ENCODE results near the gene KLC1. TPM values are rescaled to one million over a fixed set of nuclear protein-coding genes. Genes with fewer than 3 reads are reported as not detected.
"Not testable (repeated sequence)": the region's sequence is repeated elsewhere in the genome, so short reads cannot be mapped to it uniquely, and the experiment has no call there.

Gene KLC1
- total RNA-seq, 3 donors from 2014 or later = 99.3 to 188 (median 104) TPM

GRCh38 chr14:103650213-103650612 is 21.2 kb downstream of the KLC1 start:
- Histone ChIP-seq H3K9me3 (no peaks in the 10 kb centered on the region), H3K4me3 (no peak overlapping the region), H3K4me1 (ENCODE audit: low read depth) (peaks cover 5% of the 10 kb centered on the region), H3K36me3 (ENCODE audit: low read depth) (no peaks in the 10 kb centered on the region)
- intact Hi-C loops (cut with DNase I, micrococcal nuclease) = no loop called here
- ATAC-seq (no peak), DNase-seq (no peak)
- TF ChIP-seq, protein P1, sequence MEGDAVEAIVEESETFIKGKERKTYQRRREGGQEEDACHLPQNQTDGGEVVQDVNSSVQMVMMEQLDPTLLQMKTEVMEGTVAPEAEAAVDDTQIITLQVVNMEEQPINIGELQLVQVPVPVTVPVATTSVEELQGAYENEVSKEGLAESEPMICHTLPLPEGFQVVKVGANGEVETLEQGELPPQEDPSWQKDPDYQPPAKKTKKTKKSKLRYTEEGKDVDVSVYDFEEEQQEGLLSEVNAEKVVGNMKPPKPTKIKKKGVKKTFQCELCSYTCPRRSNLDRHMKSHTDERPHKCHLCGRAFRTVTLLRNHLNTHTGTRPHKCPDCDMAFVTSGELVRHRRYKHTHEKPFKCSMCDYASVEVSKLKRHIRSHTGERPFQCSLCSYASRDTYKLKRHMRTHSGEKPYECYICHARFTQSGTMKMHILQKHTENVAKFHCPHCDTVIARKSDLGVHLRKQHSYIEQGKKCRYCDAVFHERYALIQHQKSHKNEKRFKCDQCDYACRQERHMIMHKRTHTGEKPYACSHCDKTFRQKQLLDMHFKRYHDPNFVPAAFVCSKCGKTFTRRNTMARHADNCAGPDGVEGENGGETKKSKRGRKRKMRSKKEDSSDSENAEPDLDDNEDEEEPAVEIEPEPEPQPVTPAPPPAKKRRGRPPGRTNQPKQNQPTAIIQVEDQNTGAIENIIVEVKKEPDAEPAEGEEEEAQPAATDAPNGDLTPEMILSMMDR (IDR thresholded peaks at IDR 0.05) = no peak

- Histone ChIP-seq H3K9me3 (no peaks in the 10 kb centered on the region), H3K4me3 (no peak overlapping the region), H3K36me3 (ENCODE audit: low read depth) (no peaks in the 10 kb centered on the region), H3K4me1 (ENCODE audit: low read depth) (peaks cover 5% of the 10 kb centered on the region)
- TF ChIP-seq, protein P1 (IDR thresholded peaks at IDR 0.05) = no peak
- ATAC-seq (no peak), DNase-seq (no peak)
- intact Hi-C loops (cut with DNase I, micrococcal nuclease) = no loop called here
Measured at GRCh38 chr14:103651585-103651984, 22.6 kb downstream of the KLC1 start.

DNA sequence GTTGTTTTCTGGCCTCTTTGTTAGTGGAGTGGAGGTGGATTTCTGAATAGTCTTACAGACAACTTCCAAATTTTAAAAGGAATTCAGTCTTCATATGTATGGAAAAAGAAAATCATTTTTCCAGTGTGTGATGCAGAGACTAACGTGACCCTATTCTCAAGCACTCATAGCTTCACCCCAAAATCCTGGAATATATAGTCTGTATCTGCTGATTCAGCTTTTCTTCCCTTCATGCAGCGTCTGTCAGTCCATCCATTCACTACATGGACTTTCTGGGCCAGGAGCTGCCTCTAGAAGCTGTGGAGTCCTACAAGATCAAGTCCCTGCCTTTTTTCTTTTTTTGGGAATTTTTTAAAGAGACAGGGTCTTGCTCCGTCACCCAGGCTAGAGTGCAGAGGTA is 23.8 kb downstream of the KLC1 start:
- Histone ChIP-seq H3K4me1 (ENCODE audit: low read depth) (peaks cover 5% of the 10 kb centered on the region), H3K36me3 (ENCODE audit: low read depth) (no peaks in the 10 kb centered on the region), H3K4me3 (no peak overlapping the region), H3K9me3 (no peaks in the 10 kb centered on the region)
- DNase-seq (no peak), ATAC-seq (no peak)
- TF ChIP-seq, protein P1 (IDR thresholded peaks at IDR 0.05) = no peak
- intact Hi-C loops (cut with DNase I, micrococcal nuclease) = no loop called here

GRCh38 chr14:103653336-103653735 is 24.3 kb downstream of the KLC1 start:
- H3K36me3 ChIP-seq (ENCODE audit: low read depth); intact Hi-C loops (cut with DNase I, micrococcal nuclease); H3K4me1 ChIP-seq (ENCODE audit: low read depth); H3K4me3 ChIP-seq; H3K9me3 ChIP-seq; ATAC-seq; DNase-seq: not testable (repeated sequence)

GRCh38 chr14:103653805-103654204 is 24.8 kb downstream of the KLC1 start:
- no peak overlapping the region for H3K4me3 ChIP-seq
- no peak for ATAC-seq
- DNase-seq = no peak
- H3K36me3 ChIP-seq (ENCODE audit: low read depth) = no peaks in the 10 kb centered on the region
- intact Hi-C loops (cut with DNase I, micrococcal nuclease) = no loop called here
- TF ChIP-seq, protein P1 (IDR thresholded peaks at IDR 0.05) = no peak
- no peaks in the 10 kb centered on the region for H3K9me3 ChIP-seq
- H3K4me1 ChIP-seq (ENCODE audit: low read depth) = peaks cover 5% of the 10 kb centered on the region

DNA sequence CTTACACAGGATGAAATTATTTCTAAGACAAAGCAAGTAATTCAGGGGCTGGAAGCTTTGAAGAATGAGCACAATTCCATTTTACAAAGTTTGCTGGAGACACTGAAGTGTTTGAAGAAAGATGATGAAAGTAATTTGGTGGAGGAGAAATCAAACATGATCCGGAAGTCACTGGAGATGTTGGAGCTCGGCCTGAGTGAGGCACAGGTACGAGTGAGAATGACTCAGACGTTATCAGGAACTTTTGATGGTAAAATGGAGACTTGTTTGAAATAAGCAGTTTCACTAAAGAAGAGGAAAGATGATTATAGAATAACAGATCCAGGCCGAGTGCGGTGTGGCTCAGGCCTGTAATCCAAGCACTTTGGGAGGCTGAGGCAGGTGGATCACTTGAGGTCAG is 25.6 kb downstream of the KLC1 start:
- no peaks in the 10 kb centered on the region for H3K9me3 ChIP-seq
- DNase-seq (no peak), ATAC-seq (no peak)
- TF ChIP-seq, protein P1 (IDR thresholded peaks at IDR 0.05) = no peak
- intact Hi-C loops (cut with DNase I, micrococcal nuclease) = no loop called here
- H3K36me3 ChIP-seq (ENCODE audit: low read depth) = no peaks in the 10 kb centered on the region
- peaks cover 5% of the 10 kb centered on the region for H3K4me1 ChIP-seq (ENCODE audit: low read depth)
- no peak overlapping the region for H3K4me3 ChIP-seq

All from mucosa of descending colon (tissue), 3 donors.